Psoas muscle (tissue), 8 donors: ENCODE measurements around the gene SIAH3. TPM values are rescaled to one million over a fixed set of nuclear protein-coding genes. Genes with fewer than 3 reads are reported as not detected.

ENCODE experiments used
- ATAC-seq, 4 donors: fragments of 200-7000 bp; cut with Tn5 transposase; one replicate each; pipeline ENCODE4 v1.9.1; 2020; ENCODE audit warnings: moderate library complexity in 3 of 4, mild to moderate bottlenecking in 2 of 4
- DNase-seq, 2 donors: peaks; one replicate each; pipeline ENCODE4 v3.0.0-alpha.2; 2020
- H3K27ac ChIP-seq: fragments of 200-600 bp; one replicate; pipeline ENCODE4 v1.8.0; 2022
- H3K27me3 ChIP-seq, 3 donors: fragments of 200-600 bp in 1 of 3; one replicate each; pipeline versions ENCODE4 v1.6.1 to v1.8.0; 2013 to 2022; ENCODE audit warnings: low read length in 2 of 3, mild to moderate bottlenecking in 2 of 3, moderate library complexity in 1 of 3; ENCODE audit not compliant: insufficient read depth in 3 of 3
- H3K36me3 ChIP-seq, 2 donors: fragments of 200-600 bp in 1 of 2; one replicate each; pipeline versions ENCODE4 v1.6.1 to v1.8.0; 2013 to 2022; ENCODE audit warnings: low read depth in 1 of 2, mild to moderate bottlenecking in 1 of 2, moderate library complexity in 1 of 2; ENCODE audit not compliant: insufficient read depth in 1 of 2
- H3K4me1 ChIP-seq: fragments of 200-600 bp; one replicate; pipeline ENCODE4 v1.8.0; 2022
- H3K4me3 ChIP-seq: fragments of 200-600 bp; one replicate; pipeline ENCODE4 v1.8.0; 2022; ENCODE audit warnings: mild to moderate bottlenecking
- H3K9me3 ChIP-seq: fragments of 200-600 bp; one replicate; pipeline ENCODE4 v1.8.0; 2022
- WGBS, 3 donors: extraction: QIAGEN DNeasy Blood & Tissue Kit; methylation state at CpG; one replicate each; pipeline versions ENCODE4 v1.1.6 to v1.1.7; 2013; 5-methylcytosine and 5-hydroxymethylcytosine counted together
- intact Hi-C, 2 donors: fragments of 100-400 bp; cut with DNase I; formaldehyde crosslinking; loops; one replicate each; pipeline versions ENCODE4 v1.11.0 to v1.14.2; 2022
- polyA plus RNA-seq, 3 donors: library from polyadenylated mRNA; stranded (reverse); fragments of 200-250 nt; gene quantifications; one replicate each; pipeline ENCODE4 v1.2.3, GENCODE V29; 2013
- total RNA-seq, 4 donors: library from RNA; stranded (reverse); fragmentation: NEBNext Ultra II Directional in 2 of 4; extraction: Animal tissue kit (Norgen Biotek cat#: 25700) in 2 of 4; gene quantifications; one replicate each; pipeline versions ENCODE4 v1.2.1 to v1.2.4, GENCODE V29; 2021 to 2023
- TF ChIP-seq, protein P1 (sequence below): fragments of 200-600 bp; IDR thresholded peaks from one replicate; pipeline ENCODE4 v1.8.0; 2022; ENCODE audit warnings: antibody characterized with exemption
- donor health status: healthy with polysubstance abuse.
- donor health status: DM: no; HTN: no; CAD: no; lungs with moderate emphysema.
- donor health status: Bipolar disorder and iron deficiency.
- donor health status: healthy.
- donor health status: DM: yes; HTN: yes; CAD: no.
- donor health status: DM: no; HTN: no; CAD: no.
- donor health status: DM: no; HTN: no; CAD: no.
- donor health status: DM: yes; HTN: yes; CAD: no.

The SIAH3 gene
- total and polyA plus RNA-seq, 7 donors, result 0.02 to 0.03 (median 0.02) TPM; not detected in 4

DNA sequence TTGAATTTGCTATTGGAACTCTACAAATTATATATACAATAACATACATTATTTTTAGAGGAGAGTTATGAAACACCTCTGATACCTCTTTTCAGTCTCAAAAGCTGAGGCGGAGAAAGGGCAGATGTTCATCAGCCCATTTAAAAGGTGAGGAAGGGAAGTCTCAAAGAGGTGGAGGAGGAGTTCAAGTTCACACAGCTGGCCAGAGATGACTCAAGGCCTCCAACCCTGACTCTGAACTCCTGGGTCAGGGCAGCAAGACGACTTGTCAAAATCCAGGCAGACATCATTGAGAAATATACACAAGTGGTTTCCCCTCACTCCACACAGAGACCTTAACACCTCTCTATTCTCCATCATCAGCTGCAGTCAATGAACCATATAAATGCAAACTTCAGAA, 2.1 kb downstream of the SIAH3 start:
- H3K4me1 ChIP-seq, result peaks cover 4% of the 10 kb centered on the region
- H3K36me3 ChIP-seq, result no peaks in the 10 kb centered on the region
- no peak for ATAC-seq
- no peaks in the 10 kb centered on the region for H3K9me3 ChIP-seq
- H3K27me3 ChIP-seq, result peaks cover 0 to 23% (median 0%) of the 10 kb centered on the region in 3 donors
- H3K4me3 ChIP-seq, result no peak overlapping the region
- no peak overlapping the region for H3K27ac ChIP-seq
- TF ChIP-seq, protein P1, sequence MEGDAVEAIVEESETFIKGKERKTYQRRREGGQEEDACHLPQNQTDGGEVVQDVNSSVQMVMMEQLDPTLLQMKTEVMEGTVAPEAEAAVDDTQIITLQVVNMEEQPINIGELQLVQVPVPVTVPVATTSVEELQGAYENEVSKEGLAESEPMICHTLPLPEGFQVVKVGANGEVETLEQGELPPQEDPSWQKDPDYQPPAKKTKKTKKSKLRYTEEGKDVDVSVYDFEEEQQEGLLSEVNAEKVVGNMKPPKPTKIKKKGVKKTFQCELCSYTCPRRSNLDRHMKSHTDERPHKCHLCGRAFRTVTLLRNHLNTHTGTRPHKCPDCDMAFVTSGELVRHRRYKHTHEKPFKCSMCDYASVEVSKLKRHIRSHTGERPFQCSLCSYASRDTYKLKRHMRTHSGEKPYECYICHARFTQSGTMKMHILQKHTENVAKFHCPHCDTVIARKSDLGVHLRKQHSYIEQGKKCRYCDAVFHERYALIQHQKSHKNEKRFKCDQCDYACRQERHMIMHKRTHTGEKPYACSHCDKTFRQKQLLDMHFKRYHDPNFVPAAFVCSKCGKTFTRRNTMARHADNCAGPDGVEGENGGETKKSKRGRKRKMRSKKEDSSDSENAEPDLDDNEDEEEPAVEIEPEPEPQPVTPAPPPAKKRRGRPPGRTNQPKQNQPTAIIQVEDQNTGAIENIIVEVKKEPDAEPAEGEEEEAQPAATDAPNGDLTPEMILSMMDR, result no peak
- WGBS, 3 donors, result 67 to 86% (median 83%) methylated on average over 2 of the region's 2 CpGs
- no peak for DNase-seq
- intact Hi-C loops, result no loop called here

- DNase-seq (peak in 1 of 2 donors; percentile 22), ATAC-seq (no peak)
- peaks cover 4% of the 10 kb centered on the region for H3K4me1 ChIP-seq
- no peaks in the 10 kb centered on the region for H3K36me3 ChIP-seq
- TF ChIP-seq, protein P1, result no peak
- H3K4me3 ChIP-seq, result no peak overlapping the region
- 54 to 67% (median 60%) methylated on average over 13 of the region's 13 CpGs for WGBS, 3 donors
- peaks cover 0 to 23% (median 0%) of the 10 kb centered on the region in 3 donors for H3K27me3 ChIP-seq
- H3K27ac ChIP-seq, result no peak overlapping the region
- no peaks in the 10 kb centered on the region for H3K9me3 ChIP-seq
- intact Hi-C loops, result no loop called here
Observed at GRCh38 chr13:45847554-45848224, 3.9 kb downstream of the SIAH3 start.

- TF ChIP-seq, protein P1, result no peak
- WGBS, 3 donors, result 88 to 92% (median 91%) methylated on average over 8 of the region's 8 CpGs
- no peak overlapping the region for H3K27ac ChIP-seq
- H3K4me3 ChIP-seq, result no peak overlapping the region
- intact Hi-C loops, result no loop called here
- DNase-seq (no peak), ATAC-seq (no peak)
- H3K9me3 ChIP-seq, result no peaks in the 10 kb centered on the region
- H3K4me1 ChIP-seq, result peaks cover 4% of the 10 kb centered on the region
- H3K36me3 ChIP-seq, result no peaks in the 10 kb centered on the region
- peaks cover 0 to 23% (median 0%) of the 10 kb centered on the region in 3 donors for H3K27me3 ChIP-seq
Observed at GRCh38 chr13:45846681-45847080, 4.9 kb downstream of the SIAH3 start.

- Histone ChIP-seq H3K27me3 (no peaks in the 10 kb centered on the region), H3K27ac (no peak overlapping the region), H3K9me3 (no peaks in the 10 kb centered on the region), H3K4me1 (peaks cover 11% of the 10 kb centered on the region), H3K36me3 (no peaks in the 10 kb centered on the region), H3K4me3 (no peak overlapping the region)
- WGBS, 3 donors, result 24 to 43% (median 36%) methylated on average over 12 of the region's 12 CpGs
- ATAC-seq (no peak), DNase-seq (no peak)
- TF ChIP-seq, protein P1, result no peak
- intact Hi-C loops, result no loop called here
Observed at GRCh38 chr13:45838171-45838745, 13.3 kb downstream of the SIAH3 start.
